DND-41 (cell line): ENCODE measurements around the gene KCNN3.

Experiments used
- EZH2 ChIP-seq: IDR thresholded peaks from 3 replicates; pipeline ENCODE4 v1.6.1; 2012; ENCODE audit warnings: borderline replicate concordance, low read depth, mild to moderate bottlenecking, moderate library complexity, low read length, inconsistent platforms; ENCODE audit not compliant: severe bottlenecking
- TF ChIP-seq, protein P1 (sequence below): IDR thresholded peaks from 2 replicates; pipeline ENCODE4 v1.5.1; 2012; ENCODE audit warnings: borderline replicate concordance, low read length, moderate library complexity, mild to moderate bottlenecking; ENCODE audit not compliant: poor library complexity, severe bottlenecking; ENCODE audit errors: extremely low read depth

DNA sequence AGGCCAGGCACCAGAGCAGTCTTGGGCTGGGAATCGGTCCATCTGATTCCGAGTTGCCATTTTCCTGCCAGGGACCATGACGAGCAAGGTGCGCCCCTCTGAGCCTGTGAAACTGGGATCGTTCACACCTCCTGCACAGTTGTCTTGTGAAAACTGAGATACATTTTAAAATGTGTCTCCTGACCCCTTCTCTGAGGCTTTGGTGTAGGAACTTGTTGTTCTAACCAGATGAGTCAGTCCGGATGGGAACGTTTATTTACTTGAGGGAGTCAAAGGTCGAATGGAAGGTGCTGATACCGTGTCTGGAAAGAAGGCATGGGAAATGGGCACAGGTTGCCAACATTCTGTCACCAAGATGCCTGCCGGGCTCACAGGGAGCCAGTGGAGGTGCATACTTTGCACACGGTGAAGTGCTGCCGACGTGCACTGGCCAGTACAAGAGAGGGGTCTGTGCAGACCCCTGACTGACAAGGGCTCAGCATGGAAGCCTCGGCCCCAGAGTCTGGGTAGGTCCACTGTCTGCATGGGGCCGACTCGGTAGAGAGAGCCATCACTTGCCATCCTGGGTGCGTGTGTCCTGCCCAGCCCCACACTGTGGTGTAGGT is 7.4 kb upstream of the KCNN3 start:
- TF ChIP-seq, protein P1, sequence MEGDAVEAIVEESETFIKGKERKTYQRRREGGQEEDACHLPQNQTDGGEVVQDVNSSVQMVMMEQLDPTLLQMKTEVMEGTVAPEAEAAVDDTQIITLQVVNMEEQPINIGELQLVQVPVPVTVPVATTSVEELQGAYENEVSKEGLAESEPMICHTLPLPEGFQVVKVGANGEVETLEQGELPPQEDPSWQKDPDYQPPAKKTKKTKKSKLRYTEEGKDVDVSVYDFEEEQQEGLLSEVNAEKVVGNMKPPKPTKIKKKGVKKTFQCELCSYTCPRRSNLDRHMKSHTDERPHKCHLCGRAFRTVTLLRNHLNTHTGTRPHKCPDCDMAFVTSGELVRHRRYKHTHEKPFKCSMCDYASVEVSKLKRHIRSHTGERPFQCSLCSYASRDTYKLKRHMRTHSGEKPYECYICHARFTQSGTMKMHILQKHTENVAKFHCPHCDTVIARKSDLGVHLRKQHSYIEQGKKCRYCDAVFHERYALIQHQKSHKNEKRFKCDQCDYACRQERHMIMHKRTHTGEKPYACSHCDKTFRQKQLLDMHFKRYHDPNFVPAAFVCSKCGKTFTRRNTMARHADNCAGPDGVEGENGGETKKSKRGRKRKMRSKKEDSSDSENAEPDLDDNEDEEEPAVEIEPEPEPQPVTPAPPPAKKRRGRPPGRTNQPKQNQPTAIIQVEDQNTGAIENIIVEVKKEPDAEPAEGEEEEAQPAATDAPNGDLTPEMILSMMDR, result no peak
- no peak for TF ChIP-seq EZH2
